GM21576 (cell line): ENCODE data around the gene ZNF106.

Source experiments
- ATAC-seq: cut with Tn5 transposase; IDR thresholded peaks from one replicate; pipeline ENCODE4 v1.9.1; 2021; ENCODE audit warnings: mild to moderate bottlenecking, moderate library complexity; ENCODE audit not compliant: unreplicated experiment

The ZNF106 gene

DNA sequence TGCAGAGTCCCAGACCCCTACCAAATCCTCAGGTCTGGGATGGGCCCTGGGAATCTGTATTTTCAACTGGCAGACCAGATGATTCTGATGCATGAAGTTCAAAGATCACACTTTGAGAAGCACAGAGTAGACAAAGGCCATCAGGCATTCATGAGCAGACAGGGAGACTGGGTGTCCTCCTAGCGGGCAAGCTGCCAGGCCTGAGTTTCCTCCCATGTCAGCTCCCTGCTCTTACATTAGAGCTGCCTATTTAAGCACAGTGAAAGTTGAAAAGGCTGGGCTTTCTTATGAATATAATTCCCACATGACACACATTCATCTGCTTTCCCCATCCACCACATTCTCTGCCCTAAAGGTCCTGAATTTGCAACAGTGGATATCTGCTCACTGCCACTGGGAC is 117.7 kb downstream of the ZNF106 start:
- ATAC-seq = no peak

DNA sequence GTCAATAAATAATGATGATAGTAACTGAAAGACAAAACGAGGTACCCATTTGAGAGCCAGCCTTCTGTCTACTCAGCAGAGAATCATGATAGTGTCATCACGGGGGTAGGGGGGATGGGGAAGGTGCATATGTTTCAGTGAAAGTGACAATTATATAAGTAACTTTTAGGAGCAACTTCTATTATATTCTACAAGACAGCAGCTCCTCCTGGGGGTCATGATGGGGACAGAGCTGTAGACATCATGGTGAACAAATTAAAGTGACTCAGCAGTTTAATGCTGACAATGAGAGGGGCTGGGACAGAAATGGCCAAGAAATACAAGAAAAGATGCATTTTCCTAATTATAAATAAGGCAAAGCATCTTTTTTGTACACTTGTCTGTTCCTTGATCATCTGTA is 119.8 kb downstream of the ZNF106 start:
- ATAC-seq = no peak

DNA sequence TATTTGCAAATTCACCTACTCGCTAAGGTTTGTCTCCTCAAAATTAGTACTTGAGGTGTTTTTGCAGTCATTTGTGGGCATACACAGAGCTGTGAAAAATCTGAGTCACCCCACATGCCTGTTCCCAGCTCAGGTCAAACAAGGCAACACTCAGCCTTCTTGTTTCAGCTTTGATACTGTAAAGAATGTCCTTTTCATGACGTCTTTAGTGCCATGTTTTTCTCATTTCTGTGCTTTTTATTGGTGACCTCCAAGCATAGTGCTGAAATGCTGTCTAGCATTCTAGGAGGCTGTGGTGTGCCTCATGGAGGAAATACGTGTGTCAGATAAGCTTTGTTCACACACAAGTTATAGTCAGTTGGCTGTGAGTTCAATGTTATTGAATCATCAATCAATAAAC is 122.8 kb downstream of the ZNF106 start:
- no peak for ATAC-seq

DNA sequence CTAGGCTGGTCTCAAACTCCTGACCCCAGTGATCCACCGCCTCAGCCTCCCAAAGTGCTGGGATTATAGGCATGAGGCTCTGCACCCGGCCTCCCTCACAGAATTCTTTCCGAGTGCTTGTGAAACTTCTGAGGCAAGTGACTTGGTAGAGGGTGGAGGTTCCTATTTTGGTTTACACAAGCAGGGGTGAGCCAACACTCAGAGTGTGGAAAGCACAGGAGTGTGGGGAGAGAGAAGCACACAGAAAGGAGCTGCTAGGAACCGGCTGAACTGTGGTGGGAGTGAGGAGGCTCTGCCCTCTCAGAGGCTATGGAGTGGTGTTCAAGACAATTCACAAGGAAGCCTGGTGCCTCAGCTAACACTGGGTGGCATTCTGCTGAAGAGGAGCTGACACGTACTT is 123.9 kb downstream of the ZNF106 start:
- no peak for ATAC-seq

DNA sequence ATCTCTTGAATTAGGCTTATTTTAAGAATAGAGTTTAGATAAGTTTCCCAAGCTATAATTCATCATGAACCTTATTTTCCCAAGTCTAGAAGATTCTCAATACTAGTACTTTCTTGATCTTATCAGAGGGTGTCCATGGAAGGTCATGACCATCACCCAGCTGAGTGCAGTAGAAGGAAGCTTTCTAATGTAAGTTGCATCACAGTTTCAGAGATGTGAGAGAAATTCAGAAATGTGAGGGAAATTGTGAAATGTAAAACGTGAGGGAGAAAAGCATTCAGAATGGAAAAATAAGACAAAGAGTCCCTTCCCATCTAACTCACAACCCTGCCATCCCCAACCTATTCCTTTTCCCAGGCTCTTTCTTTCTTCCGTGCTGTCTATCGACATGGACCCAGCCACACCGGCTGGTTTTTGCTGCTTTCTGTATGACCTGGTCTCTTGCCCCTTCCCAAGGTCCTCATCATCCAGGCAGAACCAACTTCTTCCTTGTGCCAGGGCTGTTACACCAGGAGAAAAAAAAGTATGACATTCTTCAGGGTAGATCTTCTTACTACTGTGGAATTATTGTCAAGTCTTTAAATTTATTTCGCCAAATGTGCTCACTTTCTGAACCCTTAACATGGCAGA is 124.9 kb downstream of the ZNF106 start:
- no peak for ATAC-seq

DNA sequence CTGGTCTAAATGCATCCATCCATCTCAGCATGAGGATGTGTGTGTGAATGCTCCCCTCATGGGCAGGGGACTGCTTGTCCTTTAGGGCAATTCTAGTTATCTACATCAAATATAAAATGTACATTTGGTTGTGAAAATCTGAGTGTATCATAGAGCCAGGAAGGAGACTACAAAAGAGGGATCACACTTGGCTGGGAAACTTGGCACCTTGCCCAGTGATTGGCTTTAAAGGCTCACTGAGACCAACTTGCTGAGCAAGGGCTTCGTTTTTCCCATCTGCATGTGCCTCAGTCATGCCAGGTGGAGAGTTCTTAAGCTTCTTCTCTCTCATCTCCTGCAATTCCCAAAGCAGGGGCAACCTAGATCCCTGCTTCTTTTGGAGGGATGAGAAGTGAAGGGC is 126.4 kb downstream of the ZNF106 start:
- ATAC-seq = no peak

DNA sequence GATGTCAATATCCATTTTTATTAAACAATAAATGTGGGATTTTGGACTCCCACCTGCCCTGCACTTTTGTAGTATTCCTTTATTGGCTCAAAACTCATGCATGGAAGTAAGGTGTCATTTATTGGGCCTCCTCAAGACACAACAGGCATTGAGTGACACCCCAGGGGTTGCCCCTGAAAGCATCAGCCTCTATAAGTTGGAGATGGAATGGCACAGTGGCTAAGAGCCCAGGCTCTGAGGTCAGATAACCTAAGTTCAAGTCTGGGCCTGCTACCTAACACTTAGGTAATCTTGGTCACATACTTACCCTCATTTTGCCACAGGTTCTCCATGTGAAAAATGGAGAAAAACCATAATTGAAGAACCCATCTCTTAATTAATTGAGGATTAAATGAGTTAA is 127.0 kb downstream of the ZNF106 start:
- ATAC-seq = no peak

DNA sequence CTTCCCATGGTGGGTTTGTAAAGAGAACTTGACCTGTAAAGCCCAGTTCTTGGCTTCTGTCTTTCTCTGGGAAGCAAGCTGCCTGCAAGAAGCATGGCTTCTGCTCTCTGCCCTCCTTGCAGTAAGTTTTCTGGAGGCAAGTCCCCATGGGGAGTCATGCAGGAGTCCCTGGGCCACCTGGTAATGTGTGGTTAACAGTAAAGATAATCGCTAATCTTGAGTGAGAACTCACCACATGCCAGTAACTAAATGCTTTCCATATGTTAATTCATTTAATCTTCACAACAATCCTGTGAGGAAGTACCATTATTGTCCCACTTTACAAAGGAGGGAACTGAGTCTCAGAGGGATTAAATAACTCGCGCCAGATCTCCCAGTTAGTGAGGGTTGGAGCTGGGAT is 127.5 kb downstream of the ZNF106 start:
- ATAC-seq = no peak
